ENCODE results near the gene MECP2.

DNA sequence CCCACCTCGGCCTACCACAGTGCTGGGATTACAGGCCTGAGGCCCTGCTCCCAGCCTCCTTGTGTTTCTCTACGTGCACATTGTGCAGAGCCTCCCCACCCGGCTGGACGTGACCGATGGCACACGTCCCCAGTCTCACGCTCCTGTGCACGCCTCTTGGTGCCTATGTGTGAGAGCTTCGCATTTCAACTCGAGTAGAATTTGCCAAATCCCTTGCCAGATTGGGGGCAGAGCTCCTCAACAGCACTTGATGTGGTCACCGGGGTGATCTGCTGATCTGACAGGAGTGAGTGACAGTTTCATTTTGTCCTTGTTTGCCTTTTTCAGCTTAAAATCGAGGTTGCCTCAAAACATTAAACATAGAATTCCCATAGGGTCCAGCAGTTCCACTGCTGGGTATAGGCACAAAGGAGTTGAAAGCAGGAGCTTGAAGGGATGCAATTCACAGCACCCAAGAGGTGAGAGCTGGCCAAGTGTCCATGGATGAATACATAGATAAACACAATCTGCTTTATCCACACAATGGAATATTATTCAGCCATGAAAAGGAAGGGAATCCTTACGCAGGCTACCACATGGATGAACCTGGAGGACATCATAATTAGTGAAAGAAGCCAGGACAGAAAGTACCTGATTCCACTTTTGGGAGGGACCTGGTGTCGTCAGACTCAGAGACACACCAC lies 107.4 kb downstream of the MECP2 start:
- TF ChIP-seq, protein P1, sequence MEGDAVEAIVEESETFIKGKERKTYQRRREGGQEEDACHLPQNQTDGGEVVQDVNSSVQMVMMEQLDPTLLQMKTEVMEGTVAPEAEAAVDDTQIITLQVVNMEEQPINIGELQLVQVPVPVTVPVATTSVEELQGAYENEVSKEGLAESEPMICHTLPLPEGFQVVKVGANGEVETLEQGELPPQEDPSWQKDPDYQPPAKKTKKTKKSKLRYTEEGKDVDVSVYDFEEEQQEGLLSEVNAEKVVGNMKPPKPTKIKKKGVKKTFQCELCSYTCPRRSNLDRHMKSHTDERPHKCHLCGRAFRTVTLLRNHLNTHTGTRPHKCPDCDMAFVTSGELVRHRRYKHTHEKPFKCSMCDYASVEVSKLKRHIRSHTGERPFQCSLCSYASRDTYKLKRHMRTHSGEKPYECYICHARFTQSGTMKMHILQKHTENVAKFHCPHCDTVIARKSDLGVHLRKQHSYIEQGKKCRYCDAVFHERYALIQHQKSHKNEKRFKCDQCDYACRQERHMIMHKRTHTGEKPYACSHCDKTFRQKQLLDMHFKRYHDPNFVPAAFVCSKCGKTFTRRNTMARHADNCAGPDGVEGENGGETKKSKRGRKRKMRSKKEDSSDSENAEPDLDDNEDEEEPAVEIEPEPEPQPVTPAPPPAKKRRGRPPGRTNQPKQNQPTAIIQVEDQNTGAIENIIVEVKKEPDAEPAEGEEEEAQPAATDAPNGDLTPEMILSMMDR (IDR thresholded peaks at IDR 0.05), result no peak
- TF ChIP-seq POLR2A (IDR thresholded peaks at IDR 0.05), result no peak

All from lower leg skin (tissue), 3 donors.